Bronchial epithelial cell (primary cell): ENCODE results near the gene DUSP2. TPM values are rescaled to one million over a fixed set of nuclear protein-coding genes. Genes with fewer than 3 reads are reported as not detected.

ENCODE experiments used
- DNase-seq: peaks from one replicate; pipeline ENCODE4 v3.0.0-alpha.2; 2010; ENCODE audit warnings: low read depth
- FAIRE-seq: peaks from 2 replicates; lab custom pipeline; 2011; peaks lifted over from hg19 to GRCh38; lab: Jason Lieb, UNC
- H3K27me3 ChIP-seq: 2 replicates; pipeline ENCODE4 v1.5.1; 2011; ENCODE audit warnings: low read length; ENCODE audit not compliant: control insufficient read depth, insufficient read depth
- H3K36me3 ChIP-seq: 2 replicates; pipeline ENCODE4 v1.5.1; 2011; ENCODE audit warnings: low read length; ENCODE audit not compliant: control insufficient read depth, insufficient read depth
- H3K4me3 ChIP-seq: 2 replicates; pipeline ENCODE4 v1.5.1; 2011; ENCODE audit warnings: mild to moderate bottlenecking, low read depth, low read length, control low read depth
- CTCF ChIP-seq: IDR thresholded peaks from 2 replicates; pipeline ENCODE4 v1.5.1; 2011; ENCODE audit warnings: mild to moderate bottlenecking, moderate library complexity, low read length, control low read depth, inconsistent platforms; ENCODE audit not compliant: insufficient read depth, severe bottlenecking
- total RNA-seq: library from RNA; depleted of rRNA; stranded (reverse); fragments of >200 nt; gene quantifications from 2 replicates; pipeline ENCODE4 v1.2.1, GENCODE V29; 2014

The DUSP2 gene
- total RNA-seq, 1 donor from 2014 or later, result 5.3 TPM

GRCh38 chr2:96159084-96159830 is 14.0 kb upstream of the DUSP2 start:
- DNase-seq (no peak), FAIRE-seq (no peak)
- H3K36me3 ChIP-seq, result no peaks in the 10 kb centered on the region
- H3K27me3 ChIP-seq, result no peaks in the 10 kb centered on the region
- TF ChIP-seq CTCF, result no peak
- H3K4me3 ChIP-seq, result no peak overlapping the region

- no peak for TF ChIP-seq CTCF
- DNase-seq (no peak), FAIRE-seq (no peak)
- H3K36me3 ChIP-seq, result no peaks in the 10 kb centered on the region
- no peaks in the 10 kb centered on the region for H3K27me3 ChIP-seq
- H3K4me3 ChIP-seq, result no peak overlapping the region
Measured at GRCh38 chr2:96158554-96158940, 13.3 kb upstream of the DUSP2 start.

DNA sequence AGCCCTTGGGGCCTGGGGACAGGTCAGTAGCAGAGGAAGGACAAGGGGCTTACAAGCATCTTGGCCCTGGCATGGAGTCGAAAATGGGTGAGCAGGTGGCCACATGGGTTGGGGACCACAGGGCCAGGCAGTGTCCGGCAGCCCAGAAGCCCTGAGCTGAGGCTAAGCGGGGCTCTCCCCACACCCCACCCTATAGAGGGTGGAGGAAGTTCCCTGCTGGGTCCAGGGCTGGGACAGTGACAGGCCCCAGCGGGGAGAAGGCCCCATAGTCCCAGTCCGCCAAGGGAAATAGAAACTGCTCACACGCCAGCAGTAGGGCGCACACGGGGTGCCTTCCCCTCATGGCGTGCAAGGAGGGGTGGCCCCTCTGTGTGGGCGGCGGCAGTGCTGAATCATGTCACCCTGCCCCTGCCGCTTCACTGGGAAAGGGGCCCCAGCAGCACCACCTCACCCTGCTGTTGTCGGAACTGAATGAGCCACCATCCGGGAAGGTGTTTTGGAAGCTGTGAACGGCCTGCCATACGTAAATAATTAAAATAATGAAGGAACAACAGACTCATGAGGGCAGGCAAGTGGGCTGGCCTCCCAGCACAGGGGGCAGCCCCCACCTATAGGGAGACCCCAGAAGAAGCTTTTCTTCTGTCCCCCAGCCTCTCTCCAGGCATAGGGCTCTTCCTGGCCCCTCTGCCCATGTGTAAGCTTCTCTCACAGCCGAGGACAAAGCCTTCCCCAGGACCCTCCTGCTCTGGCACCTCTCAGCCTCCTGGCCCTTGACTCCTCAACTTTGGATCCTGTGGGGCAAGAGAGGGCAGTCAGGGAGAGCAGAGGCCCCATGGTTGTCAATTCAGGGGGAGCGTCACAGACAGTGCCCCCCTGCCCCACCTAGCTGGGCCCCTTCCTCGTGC is 12.7 kb upstream of the DUSP2 start:
- Histone ChIP-seq H3K4me3 (no peak overlapping the region), H3K27me3 (no peaks in the 10 kb centered on the region), H3K36me3 (no peaks in the 10 kb centered on the region)
- FAIRE-seq, result no peak
- DNase-seq, result no peak
- TF ChIP-seq CTCF, result no peak

- Histone ChIP-seq H3K27me3 (no peaks in the 10 kb centered on the region), H3K4me3 (no peak overlapping the region), H3K36me3 (no peaks in the 10 kb centered on the region)
- FAIRE-seq, result no peak
- no peak for TF ChIP-seq CTCF
- no peak for DNase-seq
Measured at GRCh38 chr2:96156926-96157648, 11.8 kb upstream of the DUSP2 start.

GRCh38 chr2:96156011-96156820 is 11.0 kb upstream of the DUSP2 start:
- no peaks in the 10 kb centered on the region for H3K36me3 ChIP-seq
- no peaks in the 10 kb centered on the region for H3K27me3 ChIP-seq
- TF ChIP-seq CTCF, result no peak
- no peak overlapping the region for H3K4me3 ChIP-seq
- DNase-seq (no peak), FAIRE-seq (no peak)
